C4-2B (cell line): Measurements from ENCODE around the gene FSTL5.
A peak's percentile ranks its signal among the peaks of the same experiment; 100 is the strongest.

ENCODE experiments used
- H3K27ac ChIP-seq: fragments of 450-650 bp; 2 replicates; pipeline ENCODE4 v1.5.1; 2017
- CTCF ChIP-seq: fragments of 450-650 bp; conservative IDR thresholded peaks from 2 replicates; pipeline ENCODE4 v1.5.1; 2017; ENCODE audit warnings: mild to moderate bottlenecking
- ZFX ChIP-seq: fragments of 450-650 bp; IDR thresholded peaks from 2 replicates; pipeline ENCODE4 v1.6.1; 2017

FSTL5 gene

DNA sequence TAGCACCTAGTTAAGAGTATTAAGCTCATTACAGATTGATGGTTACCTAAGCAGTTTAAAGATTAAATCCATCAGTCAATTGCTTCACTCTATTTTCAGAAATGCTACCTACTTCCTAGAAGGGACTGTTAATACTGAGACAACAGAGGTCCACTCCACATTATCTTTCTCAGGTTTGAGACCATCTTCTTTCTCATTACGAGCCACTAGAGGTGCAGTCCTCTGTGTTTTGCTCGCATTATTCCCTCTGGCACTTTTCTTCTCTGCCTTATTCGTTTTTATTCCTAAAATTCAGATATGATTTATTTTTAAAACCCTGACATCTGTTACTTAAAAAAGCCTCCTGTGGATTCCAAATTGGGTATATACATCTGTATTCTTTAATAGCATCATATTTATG is 459.1 kb downstream of the FSTL5 start:
- TF ChIP-seq CTCF (peak; percentile 12; the same call in 1 of the 2 replicates), ZFX (no peak)
- no peak overlapping the region for H3K27ac ChIP-seq

DNA sequence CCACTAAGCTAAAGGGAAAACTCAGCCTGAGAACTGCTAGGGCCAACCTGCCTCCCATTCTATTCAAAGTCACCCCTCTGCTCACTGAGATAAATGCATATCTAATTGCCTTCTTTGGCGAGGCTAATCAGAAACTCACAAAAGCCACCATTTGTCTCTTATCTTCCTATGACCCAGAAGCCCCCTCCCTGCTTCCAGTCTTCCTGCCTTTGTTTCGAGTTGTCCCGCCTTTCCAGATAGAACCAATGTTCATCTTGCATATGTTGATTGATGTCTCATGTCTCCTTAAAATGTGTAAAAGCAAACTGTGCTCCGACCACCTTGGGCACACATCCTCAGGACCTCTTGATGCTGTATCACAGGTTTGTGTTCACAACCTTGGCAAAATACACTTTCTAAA is 459.8 kb downstream of the FSTL5 start:
- no peak for TF ChIP-seq CTCF
- TF ChIP-seq ZFX: no peak
- H3K27ac ChIP-seq: no peak overlapping the region

GRCh38 chr4:161702287-161702686 is 461.5 kb downstream of the FSTL5 start:
- TF ChIP-seq CTCF: peak; percentile 34
- no peak for TF ChIP-seq ZFX

DNA sequence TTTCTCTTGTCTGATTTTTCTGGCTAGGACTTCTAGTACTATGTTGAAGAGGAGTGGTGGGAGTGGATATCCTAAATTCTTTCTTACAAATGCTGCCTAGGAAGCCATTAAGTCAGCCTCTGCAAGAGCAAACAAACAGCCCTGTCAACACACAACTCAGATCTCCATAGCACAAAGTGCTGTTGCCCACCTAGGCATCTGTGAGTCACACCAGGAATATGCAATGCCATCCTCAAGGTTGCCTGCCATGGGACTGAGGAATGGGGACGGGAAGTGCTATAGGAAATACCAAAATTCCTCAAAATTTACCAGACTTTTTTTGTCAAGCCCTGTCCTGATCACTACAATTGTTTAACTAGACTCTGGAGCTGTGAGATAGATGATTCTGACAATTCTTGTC is 466.9 kb downstream of the FSTL5 start:
- H3K27ac ChIP-seq: no peak overlapping the region
- TF ChIP-seq ZFX: no peak
- TF ChIP-seq CTCF: no peak

More at GRCh38 chr4:161702287-161702686, 461.5 kb downstream of the FSTL5 start:
- H3K27ac ChIP-seq: no peak overlapping the region

GRCh38 chr4:161680146-161680545 is 483.7 kb downstream of the FSTL5 start:
- TF ChIP-seq ZFX: no peak
- no peak for TF ChIP-seq CTCF
- no peak overlapping the region for H3K27ac ChIP-seq

DNA sequence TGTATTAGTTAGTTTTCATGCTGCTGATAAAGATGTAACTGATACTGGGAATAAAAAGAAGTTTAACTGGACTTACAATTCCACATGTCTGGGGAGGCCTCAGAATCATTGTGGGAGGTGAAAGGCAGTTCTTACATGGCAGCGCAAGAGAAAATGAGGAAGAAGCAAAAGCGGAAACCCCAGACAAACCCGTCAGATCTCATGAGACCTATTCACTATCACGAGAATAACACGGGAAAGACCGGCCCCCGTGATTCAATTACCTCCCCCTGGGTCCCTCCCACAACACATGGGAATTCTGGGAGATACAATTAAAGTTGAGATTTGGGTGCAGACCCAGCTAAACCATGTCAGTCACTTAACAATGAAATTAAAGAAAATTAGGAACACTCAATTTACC is 499.1 kb downstream of the FSTL5 start:
- TF ChIP-seq CTCF (no peak), ZFX (no peak)
- no peak overlapping the region for H3K27ac ChIP-seq

DNA sequence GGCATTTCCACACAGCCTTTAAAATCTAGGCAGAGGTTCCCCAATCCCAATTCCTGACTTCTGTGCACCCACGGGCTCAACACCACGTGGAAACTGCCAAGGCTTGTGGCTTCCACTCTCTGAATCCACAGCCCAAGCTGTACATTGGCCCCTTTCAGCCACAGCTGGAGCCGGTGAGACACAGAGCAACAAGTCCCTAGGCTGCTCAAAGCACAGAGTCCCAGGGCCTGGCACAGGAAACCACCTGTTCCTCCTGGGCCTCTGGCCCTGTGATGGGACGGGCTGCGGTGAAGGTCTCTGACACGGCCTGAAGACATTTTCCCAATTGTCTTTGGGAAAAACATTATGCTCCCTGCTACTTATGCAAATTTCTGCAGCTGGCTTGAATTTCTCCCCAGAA is 500.0 kb downstream of the FSTL5 start:
- TF ChIP-seq ZFX: no peak
- TF ChIP-seq CTCF: no peak
- no peak overlapping the region for H3K27ac ChIP-seq
